ENCODE data around the gene CATSPERZ. TPM values are rescaled to one million over a fixed set of nuclear protein-coding genes. Genes with fewer than 3 reads are reported as not detected.
"Not testable (repeated sequence)": the region's sequence is repeated elsewhere in the genome, so short reads cannot be mapped to it uniquely, and the experiment has no call there.

CATSPERZ gene
- total RNA-seq, 1 donor from 2014 or later: not detected

DNA sequence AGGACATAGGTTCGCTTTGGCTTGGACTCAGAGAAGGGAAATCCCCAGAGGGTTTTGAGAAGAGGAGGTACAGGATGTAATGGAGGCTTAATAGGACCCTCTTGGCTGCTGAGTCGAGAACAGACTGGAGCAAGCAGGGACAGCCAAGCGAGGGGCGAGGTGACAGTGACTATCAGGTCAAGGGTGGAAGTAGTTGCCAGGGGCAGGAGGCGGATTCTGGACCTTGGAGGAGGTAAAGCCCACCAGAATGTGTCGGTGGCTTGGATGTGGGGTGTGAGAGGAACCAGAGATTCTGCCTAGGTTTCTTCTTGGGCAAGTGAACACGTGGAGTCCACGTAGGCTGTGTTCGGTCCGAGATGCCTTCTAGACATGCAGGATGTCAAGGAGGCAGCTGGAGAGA lies 12.8 kb downstream of the CATSPERZ start:
- no peaks in the 10 kb centered on the region for H3K9me3 ChIP-seq (ENCODE audit: control insufficient read depth in 3 of 3, low read length in 3 of 3)
- H3K4me1 ChIP-seq (ENCODE audit: control insufficient read depth in 3 of 3, insufficient read depth in 3 of 3, low read length in 3 of 3): peaks cover 28 to 47% (median 37%) of the 10 kb centered on the region in 3 donors
- H3K36me3 ChIP-seq (ENCODE audit: control insufficient read depth in 3 of 3, insufficient read depth in 3 of 3, low read length in 3 of 3): peaks cover 12 to 21% (median 17%) of the 10 kb centered on the region in 3 donors
- H3K27ac ChIP-seq (ENCODE audit: low read depth, low read length): peak overlapping the region; percentile 78
- H3K4me3 ChIP-seq (ENCODE audit: low read length in 3 of 3): no peak overlapping the region
- H3K27me3 ChIP-seq (ENCODE audit: control insufficient read depth in 3 of 3, insufficient read depth in 3 of 3, low read length in 3 of 3): no peaks in the 10 kb centered on the region
- peak overlapping the region in 2 of 3 donors; percentile 45 to 76 for H3K9ac ChIP-seq (ENCODE audit: low read depth in 1 of 3, low read length in 3 of 3)

DNA sequence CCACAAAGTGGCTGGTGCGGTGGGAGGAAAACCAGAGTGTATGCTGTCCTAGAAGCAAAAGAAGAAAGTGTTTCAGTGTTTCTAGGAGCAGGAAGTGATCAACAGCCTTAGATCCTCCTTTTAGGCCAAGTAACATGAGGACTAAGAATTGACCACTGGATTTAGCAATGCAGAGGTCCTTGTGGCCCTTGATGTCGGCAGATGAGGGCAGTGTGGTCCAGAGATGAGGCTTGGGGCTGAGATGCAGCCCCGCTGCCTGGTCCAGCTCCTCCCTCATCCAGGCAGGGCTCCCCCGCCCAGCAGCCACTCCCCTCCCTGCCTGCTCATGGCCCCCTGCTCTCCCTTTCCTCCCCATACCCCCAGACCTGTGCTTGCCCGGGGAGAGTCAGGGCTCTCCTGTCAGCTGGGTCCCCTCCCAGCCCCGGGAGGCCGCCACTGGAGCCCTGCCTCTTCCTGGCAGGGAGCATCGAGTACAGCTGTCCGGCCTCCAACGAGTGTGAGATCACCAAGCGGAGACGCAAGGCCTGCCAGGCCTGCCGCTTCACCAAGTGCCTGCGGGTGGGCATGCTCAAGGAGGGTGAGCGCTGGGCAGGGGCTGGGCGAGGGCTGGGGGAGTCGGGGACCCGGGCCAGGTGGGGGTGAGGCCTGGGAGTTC lies 13.5 kb downstream of the CATSPERZ start:
- peak overlapping the region; percentile 60 to 76 (median 65) for H3K9ac ChIP-seq (ENCODE audit: low read depth in 1 of 3, low read length in 3 of 3)
- no peaks in the 10 kb centered on the region for H3K9me3 ChIP-seq (ENCODE audit: control insufficient read depth in 3 of 3, low read length in 3 of 3)
- H3K36me3 ChIP-seq (ENCODE audit: control insufficient read depth in 3 of 3, insufficient read depth in 3 of 3, low read length in 3 of 3): peaks cover 12 to 21% (median 17%) of the 10 kb centered on the region in 3 donors
- no peaks in the 10 kb centered on the region for H3K27me3 ChIP-seq (ENCODE audit: control insufficient read depth in 3 of 3, insufficient read depth in 3 of 3, low read length in 3 of 3)
- H3K27ac ChIP-seq (ENCODE audit: low read depth, low read length): peak overlapping the region; percentile 78
- peaks cover 28 to 47% (median 37%) of the 10 kb centered on the region in 3 donors for H3K4me1 ChIP-seq (ENCODE audit: control insufficient read depth in 3 of 3, insufficient read depth in 3 of 3, low read length in 3 of 3)
- H3K4me3 ChIP-seq (ENCODE audit: low read length in 3 of 3): peak overlapping the region in 2 of 3 donors; percentile 24 to 27

DNA sequence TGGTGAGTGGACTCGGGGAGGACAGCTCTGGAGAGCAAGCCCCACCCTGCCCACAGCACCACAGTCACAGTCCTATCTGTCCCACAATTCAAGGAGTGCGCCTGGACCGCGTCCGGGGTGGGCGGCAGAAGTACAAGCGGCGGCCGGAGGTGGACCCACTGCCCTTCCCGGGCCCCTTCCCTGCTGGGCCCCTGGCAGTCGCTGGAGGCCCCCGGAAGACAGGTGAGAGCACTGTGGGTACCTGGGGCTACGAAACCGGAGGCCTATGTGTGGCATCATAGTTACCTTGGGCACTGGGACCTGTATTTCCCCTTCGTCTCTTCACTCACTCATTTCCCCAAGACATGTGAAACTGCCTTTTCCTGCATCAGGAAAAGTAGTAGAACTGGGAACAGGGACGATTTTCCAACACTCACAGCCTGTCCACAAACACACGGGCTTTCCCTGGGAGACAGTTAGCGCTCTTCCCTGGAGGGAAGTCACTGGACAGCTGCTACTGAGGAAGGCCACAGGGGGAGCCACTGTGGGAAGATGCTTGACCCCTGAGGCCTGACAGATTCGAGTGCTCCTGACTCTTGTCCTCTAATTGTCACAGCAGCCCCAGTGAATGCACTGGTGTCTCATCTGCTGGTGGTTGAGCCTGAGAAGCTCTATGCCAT lies 14.1 kb downstream of the CATSPERZ start:
- Histone ChIP-seq H3K4me1 (ENCODE audit: control insufficient read depth in 3 of 3, insufficient read depth in 3 of 3, low read length in 3 of 3) (peaks cover 34 to 52% (median 42%) of the 10 kb centered on the region in 3 donors), H3K4me3 (ENCODE audit: low read length in 3 of 3) (peak overlapping the region in 2 of 3 donors; percentile 24 to 27), H3K27ac (ENCODE audit: low read depth, low read length) (peak overlapping the region; percentile 78), H3K36me3 (ENCODE audit: control insufficient read depth in 3 of 3, insufficient read depth in 3 of 3, low read length in 3 of 3) (peaks cover 12 to 21% (median 17%) of the 10 kb centered on the region in 3 donors), H3K27me3 (ENCODE audit: control insufficient read depth in 3 of 3, insufficient read depth in 3 of 3, low read length in 3 of 3) (no peaks in the 10 kb centered on the region), H3K9ac (ENCODE audit: low read depth in 1 of 3, low read length in 3 of 3) (peak overlapping the region; percentile 60 to 76 (median 65)), H3K9me3 (ENCODE audit: control insufficient read depth in 3 of 3, low read length in 3 of 3) (no peaks in the 10 kb centered on the region)

DNA sequence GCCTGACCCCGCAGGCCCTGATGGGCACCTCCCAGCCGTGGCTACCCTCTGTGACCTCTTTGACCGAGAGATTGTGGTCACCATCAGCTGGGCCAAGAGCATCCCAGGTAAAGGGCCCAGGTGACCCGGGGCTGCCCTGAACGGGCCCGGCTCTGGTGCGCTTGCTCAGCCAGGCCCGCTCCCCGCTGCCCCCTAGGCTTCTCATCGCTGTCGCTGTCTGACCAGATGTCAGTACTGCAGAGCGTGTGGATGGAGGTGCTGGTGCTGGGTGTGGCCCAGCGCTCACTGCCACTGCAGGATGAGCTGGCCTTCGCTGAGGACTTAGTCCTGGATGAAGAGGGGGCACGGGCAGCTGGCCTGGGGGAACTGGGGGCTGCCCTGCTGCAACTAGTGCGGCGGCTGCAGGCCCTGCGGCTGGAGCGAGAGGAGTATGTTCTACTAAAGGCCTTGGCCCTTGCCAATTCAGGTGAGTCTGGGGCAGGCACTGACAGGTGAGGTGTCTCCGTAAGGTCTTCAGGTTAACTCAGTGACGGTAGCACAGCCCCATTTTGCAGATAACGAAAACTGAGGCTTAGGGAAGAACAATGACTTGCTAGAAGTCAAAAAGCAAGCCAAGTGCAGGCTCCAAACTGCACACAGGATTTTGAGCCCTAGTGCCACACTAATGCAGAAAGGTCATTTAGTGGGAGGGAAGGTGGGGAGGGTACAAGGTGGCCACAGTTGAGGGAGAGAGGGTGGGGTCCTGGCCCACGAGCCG lies 14.8 kb downstream of the CATSPERZ start:
- H3K9me3 ChIP-seq (ENCODE audit: control insufficient read depth in 3 of 3, low read length in 3 of 3): no peaks in the 10 kb centered on the region
- H3K9ac ChIP-seq (ENCODE audit: low read depth in 1 of 3, low read length in 3 of 3): peak overlapping the region in 1 of 3 donors; percentile 76
- H3K27ac ChIP-seq (ENCODE audit: low read depth, low read length): no peak overlapping the region
- H3K27me3 ChIP-seq (ENCODE audit: control insufficient read depth in 3 of 3, insufficient read depth in 3 of 3, low read length in 3 of 3): no peaks in the 10 kb centered on the region
- H3K4me1 ChIP-seq (ENCODE audit: control insufficient read depth in 3 of 3, insufficient read depth in 3 of 3, low read length in 3 of 3): peaks cover 36 to 56% (median 45%) of the 10 kb centered on the region in 3 donors
- no peak overlapping the region for H3K4me3 ChIP-seq (ENCODE audit: low read length in 3 of 3)
- H3K36me3 ChIP-seq (ENCODE audit: control insufficient read depth in 3 of 3, insufficient read depth in 3 of 3, low read length in 3 of 3): peaks cover 12 to 21% (median 17%) of the 10 kb centered on the region in 3 donors

DNA sequence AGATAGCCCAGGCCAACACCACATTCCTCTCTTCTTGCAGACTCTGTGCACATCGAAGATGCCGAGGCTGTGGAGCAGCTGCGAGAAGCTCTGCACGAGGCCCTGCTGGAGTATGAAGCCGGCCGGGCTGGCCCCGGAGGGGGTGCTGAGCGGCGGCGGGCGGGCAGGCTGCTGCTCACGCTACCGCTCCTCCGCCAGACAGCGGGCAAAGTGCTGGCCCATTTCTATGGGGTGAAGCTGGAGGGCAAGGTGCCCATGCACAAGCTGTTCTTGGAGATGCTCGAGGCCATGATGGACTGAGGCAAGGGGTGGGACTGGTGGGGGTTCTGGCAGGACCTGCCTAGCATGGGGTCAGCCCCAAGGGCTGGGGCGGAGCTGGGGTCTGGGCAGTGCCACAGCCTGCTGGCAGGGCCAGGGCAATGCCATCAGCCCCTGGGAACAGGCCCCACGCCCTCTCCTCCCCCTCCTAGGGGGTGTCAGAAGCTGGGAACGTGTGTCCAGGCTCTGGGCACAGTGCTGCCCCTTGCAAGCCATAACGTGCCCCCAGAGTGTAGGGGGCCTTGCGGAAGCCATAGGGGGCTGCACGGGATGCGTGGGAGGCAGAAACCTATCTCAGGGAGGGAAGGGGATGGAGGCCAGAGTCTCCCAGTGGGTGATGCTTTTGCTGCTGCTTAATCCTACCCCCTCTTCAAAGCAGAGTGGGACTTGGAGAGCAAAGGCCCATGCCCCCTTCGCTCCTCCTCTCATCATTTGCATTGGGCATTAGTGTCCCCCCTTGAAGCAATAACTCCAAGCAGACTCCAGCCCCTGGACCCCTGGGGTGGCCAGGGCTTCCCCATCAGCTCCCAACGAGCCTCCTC lies 15.7 kb downstream of the CATSPERZ start:
- H3K27ac ChIP-seq (ENCODE audit: low read depth, low read length); H3K9me3 ChIP-seq (ENCODE audit: control insufficient read depth in 3 of 3, low read length in 3 of 3); H3K27me3 ChIP-seq (ENCODE audit: control insufficient read depth in 3 of 3, insufficient read depth in 3 of 3, low read length in 3 of 3); H3K4me3 ChIP-seq (ENCODE audit: low read length in 3 of 3): not testable (repeated sequence)
- Histone ChIP-seq H3K36me3 (ENCODE audit: control insufficient read depth in 3 of 3, insufficient read depth in 3 of 3, low read length in 3 of 3) (peaks cover 15 to 27% (median 24%) of the 10 kb centered on the region in 3 donors), H3K4me1 (ENCODE audit: control insufficient read depth in 3 of 3, insufficient read depth in 3 of 3, low read length in 3 of 3) (peaks cover 36 to 58% (median 45%) of the 10 kb centered on the region in 3 donors), H3K9ac (ENCODE audit: low read depth in 1 of 3, low read length in 3 of 3) (peak overlapping the region in 1 of 3 donors; percentile 97)

DNA sequence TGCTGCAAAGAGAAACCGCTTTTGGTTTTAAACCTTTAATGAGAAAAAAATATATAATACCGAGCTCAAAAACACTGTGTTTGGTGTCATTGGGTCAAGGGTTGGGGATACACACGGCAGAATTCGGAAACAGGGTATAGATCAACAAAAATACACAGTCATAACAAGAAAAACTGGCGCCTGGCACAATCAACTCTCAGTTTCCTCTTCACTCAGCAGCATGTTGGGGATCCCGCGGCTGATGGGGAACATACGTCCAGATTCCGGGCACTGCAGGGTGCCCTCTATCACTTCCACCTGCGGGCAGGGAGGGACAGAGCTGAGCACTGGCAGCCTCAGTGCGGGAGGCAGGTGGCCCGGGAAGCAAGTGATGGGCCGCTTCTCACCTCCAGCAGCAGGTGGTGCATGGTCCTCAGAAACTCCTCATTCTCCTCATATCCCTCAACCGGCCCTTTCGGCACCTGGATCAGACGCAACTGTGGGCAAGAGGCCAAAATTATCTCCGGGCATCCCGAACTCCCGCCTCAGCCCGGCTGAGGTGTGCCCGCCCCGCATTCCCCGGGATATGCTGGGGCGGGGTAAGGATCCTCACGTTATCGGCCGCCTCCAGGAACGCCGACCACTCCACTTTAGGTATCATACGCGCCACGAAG lies 16.6 kb downstream of the CATSPERZ start:
- Histone ChIP-seq H3K4me3 (ENCODE audit: low read length in 3 of 3) (peak overlapping the region; percentile 87 to 95 (median 95)), H3K9ac (ENCODE audit: low read depth in 1 of 3, low read length in 3 of 3) (peak overlapping the region; percentile 92 to 97 (median 96)), H3K4me1 (ENCODE audit: control insufficient read depth in 3 of 3, insufficient read depth in 3 of 3, low read length in 3 of 3) (peaks cover 36 to 58% (median 45%) of the 10 kb centered on the region in 3 donors), H3K27me3 (ENCODE audit: control insufficient read depth in 3 of 3, insufficient read depth in 3 of 3, low read length in 3 of 3) (no peaks in the 10 kb centered on the region), H3K36me3 (ENCODE audit: control insufficient read depth in 3 of 3, insufficient read depth in 3 of 3, low read length in 3 of 3) (peaks cover 22 to 27% (median 27%) of the 10 kb centered on the region in 3 donors), H3K9me3 (ENCODE audit: control insufficient read depth in 3 of 3, low read length in 3 of 3) (no peaks in the 10 kb centered on the region), H3K27ac (ENCODE audit: low read depth, low read length) (peak overlapping the region; percentile 99)

DNA sequence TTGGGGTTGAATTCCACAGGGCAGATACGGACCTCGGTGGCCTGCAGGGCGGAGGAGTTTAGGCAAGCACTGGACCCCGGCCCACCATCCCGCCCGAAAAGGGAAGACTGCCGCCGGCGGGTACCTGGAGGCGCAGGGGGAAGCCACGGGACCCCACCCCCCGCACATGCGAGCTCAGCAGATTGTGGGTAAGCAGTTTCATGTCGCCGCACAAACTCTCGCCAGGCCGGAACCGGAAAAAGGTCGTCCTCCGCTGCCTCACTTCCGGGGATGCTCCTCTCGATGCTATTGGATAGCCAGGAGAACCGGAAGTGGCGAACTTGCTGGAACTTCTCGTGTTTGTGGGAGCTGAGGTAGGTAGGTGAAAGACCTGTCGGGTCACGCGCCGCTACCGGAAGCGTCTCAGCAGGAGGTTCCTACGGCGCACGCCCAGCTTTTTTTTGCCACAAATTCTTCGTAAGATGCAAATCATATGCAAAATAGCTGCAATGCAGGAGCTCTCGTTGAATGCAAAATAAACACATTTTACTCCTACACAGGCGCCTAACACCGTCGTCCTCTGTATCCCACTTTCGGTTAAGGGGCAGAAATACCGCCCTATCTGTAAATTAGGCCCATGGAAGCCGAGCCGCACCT lies 17.3 kb downstream of the CATSPERZ start, which contains the start of gene TRMT112:
TRMT112 (minus strand) TSS at position 235 of the 636 bp plus-strand sequence; CDS start at position 202, 33 bp downstream.
- no peaks in the 10 kb centered on the region for H3K9me3 ChIP-seq (ENCODE audit: control insufficient read depth in 3 of 3, low read length in 3 of 3)
- peaks cover 36 to 56% (median 43%) of the 10 kb centered on the region in 3 donors for H3K4me1 ChIP-seq (ENCODE audit: control insufficient read depth in 3 of 3, insufficient read depth in 3 of 3, low read length in 3 of 3)
- peak within 1 kb of the TSS; percentile 92 to 97 (median 96) for H3K9ac ChIP-seq (ENCODE audit: low read depth in 1 of 3, low read length in 3 of 3)
- peak within 1 kb of the TSS; percentile 87 to 95 (median 95) for H3K4me3 ChIP-seq (ENCODE audit: low read length in 3 of 3)
- H3K27me3 ChIP-seq (ENCODE audit: control insufficient read depth in 3 of 3, insufficient read depth in 3 of 3, low read length in 3 of 3): no peaks in the 10 kb centered on the region
- H3K27ac ChIP-seq (ENCODE audit: low read depth, low read length): peak within 1 kb of the TSS; percentile 99
- peaks cover 25 to 31% (median 27%) of the 10 kb centered on the region in 3 donors for H3K36me3 ChIP-seq (ENCODE audit: control insufficient read depth in 3 of 3, insufficient read depth in 3 of 3, low read length in 3 of 3)

DNA sequence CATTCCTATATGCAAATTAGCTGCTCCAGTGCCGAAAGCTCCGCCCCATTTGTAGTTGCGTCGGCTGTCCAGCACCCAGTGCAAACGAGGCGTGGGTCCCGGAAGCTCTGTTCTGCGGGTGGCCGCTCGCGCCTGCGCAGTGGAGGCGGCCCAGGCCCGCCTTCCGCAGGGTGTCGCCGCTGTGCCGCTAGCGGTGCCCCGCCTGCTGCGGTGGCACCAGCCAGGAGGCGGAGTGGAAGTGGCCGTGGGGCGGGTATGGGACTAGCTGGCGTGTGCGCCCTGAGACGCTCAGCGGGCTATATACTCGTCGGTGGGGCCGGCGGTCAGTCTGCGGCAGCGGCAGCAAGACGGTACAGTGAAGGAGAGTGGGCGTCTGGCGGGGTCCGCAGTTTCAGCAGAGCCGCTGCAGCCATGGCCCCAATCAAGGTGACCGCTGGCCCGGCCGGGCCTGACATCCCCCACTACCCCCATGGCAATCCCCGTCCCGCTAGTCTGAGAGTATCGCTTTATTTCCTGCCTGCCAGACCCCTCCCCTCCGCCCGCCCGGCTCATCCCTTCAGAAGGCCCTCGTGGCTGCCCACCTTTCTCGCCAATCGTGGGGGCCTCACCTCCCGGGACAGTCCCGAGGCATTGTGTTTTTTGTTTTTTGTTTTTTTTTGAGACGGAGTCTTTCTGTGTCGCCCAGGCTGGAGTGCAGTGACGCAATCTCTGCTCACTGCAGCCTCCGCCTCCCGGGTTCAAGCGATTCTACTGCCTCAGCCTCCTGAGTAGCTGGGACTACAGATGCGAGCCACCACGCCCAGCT lies 18.0 kb downstream of the CATSPERZ start, which contains the start of gene PRDX5:
PRDX5 (plus strand) TSS at position 161 of the 805 bp plus-strand sequence; CDS start at position 256, 95 bp downstream.
- Histone ChIP-seq H3K4me1 (ENCODE audit: control insufficient read depth in 3 of 3, insufficient read depth in 3 of 3, low read length in 3 of 3) (peaks cover 29 to 49% (median 36%) of the 10 kb centered on the region in 3 donors), H3K27ac (ENCODE audit: low read depth, low read length) (peak within 1 kb of the TSS; percentile 99), H3K36me3 (ENCODE audit: control insufficient read depth in 3 of 3, insufficient read depth in 3 of 3, low read length in 3 of 3) (peaks cover 29 to 37% (median 32%) of the 10 kb centered on the region in 3 donors), H3K4me3 (ENCODE audit: low read length in 3 of 3) (peak within 1 kb of the TSS; percentile 87 to 95 (median 95)), H3K27me3 (ENCODE audit: control insufficient read depth in 3 of 3, insufficient read depth in 3 of 3, low read length in 3 of 3) (no peaks in the 10 kb centered on the region), H3K9me3 (ENCODE audit: control insufficient read depth in 3 of 3, low read length in 3 of 3) (no peaks in the 10 kb centered on the region), H3K9ac (ENCODE audit: low read depth in 1 of 3, low read length in 3 of 3) (peak within 1 kb of the TSS; percentile 92 to 97 (median 96))

Measured in skeletal muscle tissue (tissue), 4 donors.